NCI-H2171 treated with DMSO at 0.1 percent for 48 hours (cell line): ENCODE measurements around the gene RBM7.

Experiments
- DNase-seq: peaks from one replicate; lab custom pipeline; 2025; lab: John Stamatoyannopoulos, UW

RBM7 gene

GRCh38 chr11:114396916-114397315 is 3.5 kb upstream of the RBM7 start:
- DNase-seq, result no peak

- DNase-seq, result no peak
These were observed 3.0 kb upstream of the RBM7 start for GRCh38 chr11:114397349-114397982.

GRCh38 chr11:114398303-114398920 is 2.1 kb upstream of the RBM7 start:
- no peak for DNase-seq

DNA sequence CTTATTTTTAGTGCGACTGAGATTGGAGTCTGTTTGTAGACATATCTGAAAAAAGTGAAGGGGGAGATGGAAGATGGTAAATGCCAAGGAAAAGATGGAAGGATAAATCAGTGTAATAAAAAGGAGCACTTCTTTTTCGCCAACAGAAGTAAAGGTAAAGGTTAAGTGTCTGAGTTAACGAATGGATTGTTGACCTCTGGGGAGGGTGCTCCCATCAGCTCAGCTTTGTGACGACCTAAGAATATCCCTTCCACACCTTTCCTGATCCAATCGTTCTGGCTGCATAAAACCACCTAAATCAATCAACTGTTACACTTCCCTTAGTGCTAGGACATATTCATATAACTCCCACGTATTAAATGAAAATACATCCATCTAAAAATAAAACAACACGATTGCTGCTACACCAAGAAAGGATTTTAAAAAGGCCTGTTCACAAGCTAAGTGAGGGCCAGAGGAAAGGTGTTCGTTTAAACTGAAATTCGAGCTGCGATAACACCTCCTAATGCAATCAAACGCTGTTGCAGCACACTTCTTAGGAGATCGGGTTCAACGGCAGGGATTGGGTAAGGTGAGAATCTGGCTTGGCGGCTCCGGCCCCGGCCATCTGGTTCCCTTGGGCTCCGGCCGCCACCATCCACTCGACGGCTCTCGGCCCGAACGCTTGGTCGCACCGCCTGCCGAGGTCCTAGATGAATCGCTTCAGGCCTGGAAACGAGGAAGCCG is 813 bp upstream of the RBM7 start:
- peak; percentile 79 for DNase-seq

DNA sequence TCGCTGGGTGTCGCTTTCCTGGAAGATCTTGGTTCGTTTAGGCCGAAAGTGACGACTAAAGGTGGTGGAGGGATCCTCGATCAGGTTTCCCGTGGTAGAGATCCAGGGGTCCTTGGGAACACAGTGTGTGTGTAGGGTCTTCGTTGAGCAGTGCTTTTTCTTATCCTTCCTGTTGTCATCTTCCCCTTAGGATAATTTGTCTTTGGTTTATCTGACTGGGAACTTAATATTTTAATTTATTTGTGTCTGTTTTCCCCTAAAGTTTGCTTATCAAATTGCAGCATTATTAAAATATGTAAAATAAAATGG is 403 bp downstream of the RBM7 start:
- no peak for DNase-seq

DNA sequence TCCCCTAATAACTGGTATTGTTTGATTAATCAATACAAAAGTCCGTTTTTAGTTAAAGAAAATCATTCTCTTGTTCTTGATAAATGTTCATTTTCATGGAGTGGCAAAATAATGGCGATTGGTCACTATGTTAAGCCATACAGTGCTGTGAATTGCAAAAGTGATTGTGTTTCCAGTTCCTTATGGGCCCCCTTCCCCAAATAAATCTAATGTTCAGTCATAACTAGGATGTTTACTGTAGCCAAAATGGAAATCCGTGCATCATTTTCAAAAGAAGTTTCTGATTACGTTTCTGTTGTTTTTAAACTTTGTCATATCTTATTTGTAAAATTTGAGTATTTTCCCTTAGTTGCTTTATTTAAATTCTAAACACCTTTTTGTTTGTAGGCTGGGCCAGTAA is 845 bp downstream of the RBM7 start:
- DNase-seq, result no peak

GRCh38 chr11:114412946-114413345 is 12.5 kb downstream of the RBM7 start:
- no peak for DNase-seq

DNA sequence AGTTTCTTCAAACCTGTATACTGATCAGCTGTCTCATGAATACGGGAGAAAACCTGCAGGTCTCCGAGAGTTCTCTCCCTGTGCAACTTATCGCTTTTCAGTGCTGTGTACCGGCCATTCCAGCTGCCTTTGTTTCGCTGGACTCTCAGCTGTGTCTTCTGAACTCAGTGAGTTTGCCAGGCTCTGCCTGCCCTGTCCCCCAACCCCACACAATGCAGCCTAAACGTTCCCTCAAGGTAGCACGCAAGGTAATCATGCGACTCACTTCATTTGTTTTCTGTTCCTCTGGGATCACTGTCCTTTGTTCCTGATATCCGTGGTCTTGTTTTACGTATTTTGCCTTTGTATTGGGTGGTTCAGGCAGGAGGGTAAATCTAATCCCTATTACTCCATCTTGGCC is 13.5 kb downstream of the RBM7 start:
- no peak for DNase-seq

- DNase-seq, result no peak
These were observed 16.0 kb downstream of the RBM7 start for GRCh38 chr11:114416441-114416961.

GRCh38 chr11:114426280-114426679 is 25.8 kb downstream of the RBM7 start:
- no peak for DNase-seq

GRCh38 chr11:114430290-114430689 is 29.8 kb downstream of the RBM7 start:
- DNase-seq, result no peak

DNA sequence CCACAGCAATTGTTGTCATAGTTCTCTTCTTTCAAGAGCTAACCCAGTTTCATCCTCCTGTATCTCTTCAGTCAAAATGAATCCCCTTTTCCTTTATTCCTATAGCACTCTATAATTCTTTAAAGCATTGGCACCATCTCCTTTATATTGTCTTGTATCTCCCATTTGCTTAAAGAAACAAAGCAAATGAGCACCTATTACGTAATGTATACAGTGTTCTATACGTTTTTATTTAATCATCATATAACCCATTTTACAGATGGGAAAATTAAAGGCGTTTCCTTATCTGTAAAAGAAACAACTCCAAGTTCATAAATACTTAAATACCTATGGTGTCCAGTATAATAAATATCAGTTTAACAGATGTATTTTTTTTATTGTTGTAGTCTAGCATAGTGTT is 32.4 kb downstream of the RBM7 start:
- DNase-seq, result no peak

DNA sequence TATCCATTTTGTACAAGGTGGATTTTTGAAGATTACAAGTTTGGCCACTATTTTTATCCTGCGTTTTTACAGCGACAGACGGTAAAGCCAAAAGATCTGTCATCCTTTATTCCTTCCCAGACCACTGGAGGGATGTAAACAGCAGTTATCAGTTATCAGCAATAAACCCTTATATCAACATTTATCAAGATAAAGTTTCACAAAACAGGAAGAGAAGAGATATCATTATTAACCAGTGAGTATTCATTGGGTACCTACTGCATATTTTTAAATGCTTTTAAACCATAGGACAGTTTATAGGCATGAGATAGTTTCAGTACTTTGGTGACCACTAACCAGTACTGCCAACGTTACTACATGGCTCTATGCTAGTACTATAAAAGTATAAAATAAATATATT is 32.9 kb downstream of the RBM7 start:
- DNase-seq, result no peak

- DNase-seq, result no peak
These were observed 37.8 kb downstream of the RBM7 start for GRCh38 chr11:114438303-114438702.

GRCh38 chr11:114439229-114440120 is 39.0 kb downstream of the RBM7 start, which contains the start of gene REXO2:
Gene REXO2 (plus strand): TSS chr11:114439467. CDS start chr11:114439529, 62 bp downstream.
- DNase-seq, result peak; percentile 92

GRCh38 chr11:114440121-114440860 is 39.8 kb downstream of the RBM7 start:
- DNase-seq, result no peak

DNA sequence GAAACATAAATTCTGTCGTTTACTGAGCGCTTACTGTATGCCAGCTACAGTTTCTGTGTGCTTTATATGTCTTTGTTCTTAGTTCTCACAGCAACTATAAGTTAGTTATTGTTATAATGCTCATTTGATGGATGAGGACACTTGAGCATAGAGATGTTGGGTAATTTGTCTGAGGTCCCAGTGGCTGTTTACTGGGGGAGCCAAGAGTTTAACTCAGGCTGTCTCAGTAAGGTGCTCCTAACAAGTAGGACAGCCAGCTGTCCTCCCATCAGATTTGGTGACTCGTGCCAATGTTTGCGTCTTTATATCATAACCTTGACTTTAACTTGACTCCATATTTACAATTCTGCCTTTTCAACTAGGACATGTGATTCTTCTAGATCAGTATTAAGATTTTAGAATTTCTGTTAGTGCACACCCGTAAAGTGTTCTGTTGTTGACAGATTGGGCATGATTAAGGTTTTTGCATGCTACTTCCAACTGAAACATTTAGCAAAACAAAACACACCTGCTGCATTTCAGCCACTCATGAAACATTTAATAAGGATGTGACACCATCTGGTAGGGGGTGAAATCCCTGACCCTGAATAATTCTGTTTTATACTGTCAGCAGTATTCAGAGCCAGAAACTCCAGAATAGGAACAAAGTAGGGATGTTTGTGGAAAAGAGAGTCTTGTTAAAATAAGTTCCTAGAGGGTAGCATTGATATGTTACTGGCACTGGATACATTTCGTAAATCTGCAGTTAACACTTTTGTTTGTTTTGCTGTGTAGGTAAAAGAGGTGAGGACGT is 40.7 kb downstream of the RBM7 start:
- peak; percentile 84 for DNase-seq

DNA sequence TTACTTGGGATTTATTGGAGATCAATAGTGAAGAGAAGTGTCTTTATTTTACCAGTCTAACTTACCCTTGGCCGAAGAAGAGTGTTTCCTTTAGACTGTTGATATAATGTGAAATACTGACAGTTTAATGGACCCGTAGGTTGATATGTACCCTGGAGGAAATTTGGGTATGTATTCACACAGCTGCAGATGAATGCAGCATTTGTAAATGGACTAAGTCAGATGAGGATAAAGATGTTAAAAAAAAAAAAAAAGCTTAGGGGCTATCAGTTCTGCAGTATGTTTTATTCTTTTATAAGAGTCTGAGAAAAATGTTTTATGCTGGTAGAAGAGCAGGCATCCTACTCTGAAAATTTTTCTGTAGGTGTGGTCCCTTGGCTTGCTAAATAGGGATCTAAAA is 41.5 kb downstream of the RBM7 start:
- DNase-seq, result no peak

DNA sequence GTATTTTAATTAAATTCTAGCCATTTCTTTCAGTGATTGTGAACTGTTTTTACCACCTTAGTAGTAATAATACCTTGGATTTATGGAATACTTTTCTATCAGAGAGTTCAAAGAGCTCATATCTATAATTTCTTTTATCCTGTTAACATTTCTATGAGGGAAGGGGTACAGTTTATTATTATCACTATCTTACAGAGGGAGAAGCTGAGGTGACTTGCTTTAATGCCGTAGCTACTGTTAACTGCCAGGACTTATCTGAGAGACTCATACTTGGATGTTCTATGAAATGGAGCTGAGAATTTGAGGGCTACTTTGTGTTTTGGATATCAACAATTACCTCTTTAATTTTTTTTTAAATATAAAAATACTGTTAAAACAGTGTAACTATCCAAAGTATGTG is 42.1 kb downstream of the RBM7 start:
- DNase-seq, result no peak

DNA sequence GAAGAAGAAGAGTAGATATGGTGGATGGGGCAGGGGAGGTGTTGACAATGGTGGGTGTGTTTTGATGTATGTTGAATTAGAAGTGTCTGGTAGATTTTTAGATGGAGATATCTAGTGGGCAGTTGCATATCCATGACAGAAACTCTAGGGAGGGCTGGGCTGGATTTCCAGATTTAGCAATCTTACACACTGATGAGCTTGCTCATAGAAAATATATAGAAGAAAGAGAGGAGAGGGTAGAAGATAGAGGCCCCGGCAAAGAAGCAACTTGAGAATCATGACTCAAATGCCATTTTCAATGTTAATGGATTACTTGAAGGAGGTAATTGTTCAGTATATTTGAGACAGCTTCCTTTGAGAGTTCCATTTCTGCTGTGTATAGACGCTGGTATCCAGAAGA is 47.0 kb downstream of the RBM7 start:
- no peak for DNase-seq

GRCh38 chr11:114447892-114448291 is 47.4 kb downstream of the RBM7 start:
- DNase-seq, result no peak
